ENCODE data around the gene KLK12. TPM values are rescaled to one million over a fixed set of nuclear protein-coding genes. Genes with fewer than 3 reads are reported as not detected.

Gene KLK12
- polyA plus RNA-seq: not detected in 2 replicates
- polyA minus RNA-seq: not detected in 2 replicates

GRCh38 chr19:51034704-51035103 is at the start of gene KLK12:
KLK12 (minus strand) TSS chr19:51035002; CDS start chr19:51034621, 381 bp downstream.
- Histone ChIP-seq H3K27me3 (ENCODE audit: insufficient read depth, low read depth, low read length) (no peaks in the 10 kb centered on the region), H3K36me3 (ENCODE audit: insufficient read depth, low read length) (no peaks in the 10 kb centered on the region), H3K9me3 (ENCODE audit: low read length) (no peaks in the 10 kb centered on the region), H3K9me2 (ENCODE audit: insufficient read depth, low read length) (no peaks in the 10 kb centered on the region), H2AFZ (ENCODE audit: low read depth, low read length) (no peak within 1 kb of the TSS), H3F3A (ENCODE audit: insufficient read depth, low read length, poor library complexity, severe bottlenecking) (no peaks in the 10 kb centered on the region), H3K79me2 (replicated peaks; ENCODE audit: insufficient read depth, low read length) (no peaks in the 10 kb centered on the region), H4K20me1 (ENCODE audit: insufficient read depth) (no peaks in the 10 kb centered on the region), H3K4me2 (ENCODE audit: low read length) (no peak within 1 kb of the TSS), H3K9ac (ENCODE audit: low read length) (no peak within 1 kb of the TSS), H3K27ac (ENCODE audit: low read length) (no peak within 1 kb of the TSS), H3K4me3 (ENCODE audit: low read length) (no peak within 1 kb of the TSS)
- TF ChIP-seq SMC3 (conservative IDR thresholded peaks at IDR 0.05; ENCODE audit: poor library complexity) (no peak), EZH2 (IDR thresholded peaks at IDR 0.05; ENCODE audit: borderline replicate concordance, insufficient read depth, low read length, poor library complexity, severe bottlenecking) (no peak), CTCF (IDR thresholded peaks at IDR 0.05; ENCODE audit: poor library complexity, severe bottlenecking) (no peak), POLR2AphosphoS5 (IDR thresholded peaks at IDR 0.05) (no peak), REST (IDR thresholded peaks at IDR 0.05; ENCODE audit: borderline replicate concordance) (no peak), TAF1 (IDR thresholded peaks at IDR 0.05; ENCODE audit: low read depth) (no peak)

GRCh38 chr19:51084505-51084904 is 49.7 kb upstream of the KLK12 start:
- Histone ChIP-seq H3K36me3 (ENCODE audit: insufficient read depth, low read length) (no peaks in the 10 kb centered on the region), H3K27ac (ENCODE audit: low read length) (no peak overlapping the region), H3K27me3 (ENCODE audit: insufficient read depth, low read depth, low read length) (no peaks in the 10 kb centered on the region), H2AFZ (ENCODE audit: low read depth, low read length) (no peak overlapping the region), H4K20me1 (ENCODE audit: insufficient read depth) (no peaks in the 10 kb centered on the region), H3F3A (ENCODE audit: insufficient read depth, low read length, poor library complexity, severe bottlenecking) (no peaks in the 10 kb centered on the region), H3K4me2 (ENCODE audit: low read length) (no peak overlapping the region), H3K9me2 (ENCODE audit: insufficient read depth, low read length) (no peaks in the 10 kb centered on the region), H3K79me2 (replicated peaks; ENCODE audit: insufficient read depth, low read length) (no peaks in the 10 kb centered on the region), H3K9me3 (ENCODE audit: low read length) (no peaks in the 10 kb centered on the region), H3K9ac (ENCODE audit: low read length) (no peak overlapping the region), H3K4me3 (ENCODE audit: low read length) (no peak overlapping the region)
- TF ChIP-seq MXI1 (conservative IDR thresholded peaks at IDR 0.05; ENCODE audit: poor library complexity, severe bottlenecking): no peak

GRCh38 chr19:51083783-51084182 is 49.0 kb upstream of the KLK12 start:
- no peak overlapping the region for H3K4me3 ChIP-seq (ENCODE audit: low read length)
- no peaks in the 10 kb centered on the region for H4K20me1 ChIP-seq (ENCODE audit: insufficient read depth)
- H3K36me3 ChIP-seq (ENCODE audit: insufficient read depth, low read length): no peaks in the 10 kb centered on the region
- no peak overlapping the region for H3K4me2 ChIP-seq (ENCODE audit: low read length)
- TF ChIP-seq RAD21 (conservative IDR thresholded peaks at IDR 0.05) (no peak), MXI1 (conservative IDR thresholded peaks at IDR 0.05; ENCODE audit: poor library complexity, severe bottlenecking) (no peak), POLR2AphosphoS5 (IDR thresholded peaks at IDR 0.05) (no peak), REST (IDR thresholded peaks at IDR 0.05; ENCODE audit: borderline replicate concordance) (no peak)
- no peak overlapping the region for H2AFZ ChIP-seq (ENCODE audit: low read depth, low read length)
- H3F3A ChIP-seq (ENCODE audit: insufficient read depth, low read length, poor library complexity, severe bottlenecking): no peaks in the 10 kb centered on the region
- H3K27me3 ChIP-seq (ENCODE audit: insufficient read depth, low read depth, low read length): no peaks in the 10 kb centered on the region
- no peak overlapping the region for H3K9ac ChIP-seq (ENCODE audit: low read length)
- H3K27ac ChIP-seq (ENCODE audit: low read length): no peak overlapping the region
- H3K9me3 ChIP-seq (ENCODE audit: low read length): no peaks in the 10 kb centered on the region
- no peaks in the 10 kb centered on the region for H3K9me2 ChIP-seq (ENCODE audit: insufficient read depth, low read length)
- H3K79me2 ChIP-seq (replicated peaks; ENCODE audit: insufficient read depth, low read length): no peaks in the 10 kb centered on the region

Measured in neural cell (in vitro differentiated cells).